Neural progenitor cell (in vitro differentiated cells): ENCODE measurements around the gene SRSF4. TPM values are rescaled to one million over a fixed set of nuclear protein-coding genes. Genes with fewer than 3 reads are reported as not detected.

Source experiments
- DNase-seq: peaks from one replicate; pipeline ENCODE4 v3.0.0-alpha.2; 2016; ENCODE audit warnings: low spot score
- H2AFZ ChIP-seq: fragments of 200-600 bp; sonication (generic); replicated peaks from 2 replicates; pipeline ENCODE4 v1.6.1; 2016; ENCODE audit warnings: antibody characterized with exemption
- H3F3A ChIP-seq: fragments of 200-600 bp; sonication (generic); 2 replicates; pipeline ENCODE4 v1.6.1; 2016; ENCODE audit warnings: antibody characterized with exemption, low read depth
- H3K27ac ChIP-seq: fragments of 200-600 bp; sonication (generic); 2 replicates; pipeline ENCODE4 v1.5.1; 2016; ENCODE audit warnings: mild to moderate bottlenecking
- H3K27me3 ChIP-seq: fragments of 200-600 bp; sonication (generic); 2 replicates; pipeline ENCODE4 v1.6.1; 2016; ENCODE audit warnings: mild to moderate bottlenecking, moderate library complexity
- H3K36me3 ChIP-seq: fragments of 200-600 bp; sonication (generic); 2 replicates; pipeline ENCODE4 v1.5.1; 2016
- H3K4me1 ChIP-seq: fragments of 200-600 bp; sonication (generic); 2 replicates; pipeline ENCODE4 v1.6.1; 2016; ENCODE audit warnings: mixed run types
- H3K4me2 ChIP-seq: fragments of 200-600 bp; sonication (generic); 2 replicates; pipeline ENCODE4 v1.6.1; 2016
- H3K4me3 ChIP-seq: fragments of 200-600 bp; sonication (generic); 2 replicates; pipeline ENCODE4 v1.5.1; 2016
- H3K79me2 ChIP-seq: fragments of 200-600 bp; sonication (generic); 2 replicates; pipeline ENCODE4 v1.6.1; 2016; ENCODE audit warnings: low read depth
- H3K9ac ChIP-seq: fragments of 200-600 bp; sonication (generic); 2 replicates; pipeline ENCODE4 v1.6.1; 2016
- H3K9me3 ChIP-seq: fragments of 200-600 bp; sonication (generic); 2 replicates; pipeline ENCODE4 v1.5.1; 2016; ENCODE audit warnings: low read depth
- H4K20me1 ChIP-seq: fragments of 200-600 bp; sonication (generic); 2 replicates; pipeline ENCODE4 v1.6.1; 2016; ENCODE audit warnings: low read depth
- H3K27ac Mint-ChIP-seq: 3 replicates; pipeline ENCODE4 v1.8.0; 2021; ENCODE audit warnings: mixed read lengths
- H3K27me3 Mint-ChIP-seq: 2 replicates; pipeline ENCODE4 v1.8.0; 2022; ENCODE audit warnings: low read depth, mild to moderate bottlenecking, inconsistent platforms, moderate library complexity, mixed read lengths; ENCODE audit not compliant: insufficient read depth
- H3K36me3 Mint-ChIP-seq: 3 replicates; pipeline ENCODE4 v1.8.0; 2021; ENCODE audit warnings: mixed read lengths
- H3K4me1 Mint-ChIP-seq: 3 replicates; pipeline ENCODE4 v1.8.0; 2021; ENCODE audit warnings: mixed read lengths
- H3K4me3 Mint-ChIP-seq: 3 replicates; pipeline ENCODE4 v1.8.0; 2021; ENCODE audit warnings: mild to moderate bottlenecking, moderate library complexity, mixed read lengths
- H3K9me3 Mint-ChIP-seq: 3 replicates; pipeline ENCODE4 v1.8.0; 2020; ENCODE audit warnings: mixed read lengths
- EZH2 ChIP-seq: fragments of 200-600 bp; sonication (generic); IDR thresholded peaks from 2 replicates; pipeline ENCODE4 v1.6.1; 2017; ENCODE audit warnings: antibody characterized with exemption, mild to moderate bottlenecking, moderate library complexity
- EZH2phosphoT487 ChIP-seq: fragments of 200-600 bp; sonication (generic); IDR thresholded peaks from 2 replicates; pipeline ENCODE4 v1.6.1; 2017; ENCODE audit warnings: antibody characterized with exemption
- total RNA-seq: library from RNA; depleted of rRNA; stranded (reverse); fragments of >200 nt; gene quantifications from 2 replicates; pipeline ENCODE4 v1.2.3, GENCODE V29; 2015; ENCODE audit warnings: low replicate concordance
- TF ChIP-seq, protein P1 (sequence below): fragments of 200-600 bp; sonication (generic); IDR thresholded peaks from 2 replicates; pipeline ENCODE4 v1.5.1; 2017; ENCODE audit warnings: antibody characterized with exemption, mild to moderate bottlenecking

Gene SRSF4
- total RNA-seq, 1 donor from 2014 or later: 73.2 TPM

GRCh38 chr1:29142714-29143113, 39.0 kb downstream of the SRSF4 start:
- Histone ChIP-seq H3F3A (peaks cover 7% of the 10 kb centered on the region), H3K9ac (no peak overlapping the region), H4K20me1 (no peaks in the 10 kb centered on the region), H3K4me1 (no peaks in the 10 kb centered on the region), H3K27me3 (no peaks in the 10 kb centered on the region), H2AFZ (no peak overlapping the region), H3K36me3 (no peaks in the 10 kb centered on the region), H3K4me2 (no peak overlapping the region), H3K9me3 (no peaks in the 10 kb centered on the region), H3K4me3 (no peak overlapping the region), H3K79me2 (no peaks in the 10 kb centered on the region), H3K27ac (no peak overlapping the region)
- Mint-ChIP-seq H3K36me3 (peaks cover 30% of the 10 kb centered on the region), H3K9me3 (no peaks in the 10 kb centered on the region), H3K27me3 (peaks cover 7% of the 10 kb centered on the region), H3K4me1 (no peaks in the 10 kb centered on the region), H3K27ac (no peak overlapping the region), H3K4me3 (no peak overlapping the region)
- DNase-seq: no peak
- TF ChIP-seq EZH2 (no peak), EZH2phosphoT487 (no peak)
- TF ChIP-seq, protein P1, sequence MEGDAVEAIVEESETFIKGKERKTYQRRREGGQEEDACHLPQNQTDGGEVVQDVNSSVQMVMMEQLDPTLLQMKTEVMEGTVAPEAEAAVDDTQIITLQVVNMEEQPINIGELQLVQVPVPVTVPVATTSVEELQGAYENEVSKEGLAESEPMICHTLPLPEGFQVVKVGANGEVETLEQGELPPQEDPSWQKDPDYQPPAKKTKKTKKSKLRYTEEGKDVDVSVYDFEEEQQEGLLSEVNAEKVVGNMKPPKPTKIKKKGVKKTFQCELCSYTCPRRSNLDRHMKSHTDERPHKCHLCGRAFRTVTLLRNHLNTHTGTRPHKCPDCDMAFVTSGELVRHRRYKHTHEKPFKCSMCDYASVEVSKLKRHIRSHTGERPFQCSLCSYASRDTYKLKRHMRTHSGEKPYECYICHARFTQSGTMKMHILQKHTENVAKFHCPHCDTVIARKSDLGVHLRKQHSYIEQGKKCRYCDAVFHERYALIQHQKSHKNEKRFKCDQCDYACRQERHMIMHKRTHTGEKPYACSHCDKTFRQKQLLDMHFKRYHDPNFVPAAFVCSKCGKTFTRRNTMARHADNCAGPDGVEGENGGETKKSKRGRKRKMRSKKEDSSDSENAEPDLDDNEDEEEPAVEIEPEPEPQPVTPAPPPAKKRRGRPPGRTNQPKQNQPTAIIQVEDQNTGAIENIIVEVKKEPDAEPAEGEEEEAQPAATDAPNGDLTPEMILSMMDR: no peak

DNA sequence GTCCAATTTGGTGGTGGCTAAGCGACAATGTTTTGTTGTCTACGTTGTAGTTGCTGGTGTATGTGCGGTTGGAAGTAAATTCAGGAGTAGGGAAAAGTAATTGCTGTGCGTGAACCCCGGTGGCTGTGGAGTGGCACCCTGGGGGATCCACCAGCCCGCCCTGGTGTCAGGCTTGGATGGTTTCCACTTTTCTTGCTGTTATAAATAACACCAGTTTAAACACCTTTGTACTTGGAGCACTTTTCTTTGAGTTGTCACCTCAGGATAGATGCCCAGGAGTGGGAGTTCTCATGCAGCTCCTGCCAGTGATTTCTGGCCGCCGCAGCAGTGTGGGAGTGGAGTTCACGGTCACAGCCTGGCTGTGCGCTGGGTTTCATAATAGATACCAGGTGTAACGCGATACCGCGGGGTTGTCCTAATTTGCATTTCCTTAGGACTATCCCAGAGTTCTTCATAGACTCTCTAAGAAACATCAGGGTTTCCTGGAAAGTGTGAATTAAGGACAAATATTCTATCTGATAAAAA, 45.2 kb downstream of the SRSF4 start:
- Histone ChIP-seq H3K4me2 (no peak overlapping the region), H3F3A (no peaks in the 10 kb centered on the region), H3K36me3 (no peaks in the 10 kb centered on the region), H4K20me1 (no peaks in the 10 kb centered on the region), H2AFZ (no peak overlapping the region), H3K79me2 (no peaks in the 10 kb centered on the region), H3K27me3 (no peaks in the 10 kb centered on the region), H3K4me3 (no peak overlapping the region), H3K9me3 (no peaks in the 10 kb centered on the region), H3K27ac (no peak overlapping the region), H3K4me1 (no peaks in the 10 kb centered on the region), H3K9ac (no peak overlapping the region)
- Mint-ChIP-seq H3K36me3 (no peaks in the 10 kb centered on the region), H3K4me1 (peaks cover 9% of the 10 kb centered on the region), H3K27ac (no peak overlapping the region), H3K4me3 (no peak overlapping the region), H3K27me3 (peaks cover 4% of the 10 kb centered on the region), H3K9me3 (no peaks in the 10 kb centered on the region)
- DNase-seq: no peak
- TF ChIP-seq EZH2phosphoT487 (no peak), EZH2 (no peak)
- TF ChIP-seq, protein P1: no peak

DNA sequence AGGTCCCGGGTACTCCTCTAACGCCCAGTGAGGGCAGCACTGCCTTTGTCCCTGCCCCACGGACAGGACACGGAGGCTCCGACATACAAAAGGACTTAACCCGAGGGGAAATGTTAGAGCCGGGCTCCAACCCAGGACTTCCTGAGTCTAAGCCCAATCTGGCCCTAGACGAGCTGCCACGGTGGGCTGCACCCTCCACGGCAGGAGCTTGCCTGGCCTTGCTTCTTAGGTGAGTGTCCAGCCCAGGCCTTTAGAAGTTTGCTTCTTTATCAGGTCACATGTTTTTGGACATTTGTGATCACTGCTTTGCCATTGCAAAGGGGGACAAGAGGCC, 47.0 kb downstream of the SRSF4 start:
- H3K36me3 ChIP-seq: no peaks in the 10 kb centered on the region
- no peak for TF ChIP-seq EZH2
- TF ChIP-seq, protein P1: no peak
- TF ChIP-seq EZH2phosphoT487: no peak
- DNase-seq: no peak
- H4K20me1 ChIP-seq: no peaks in the 10 kb centered on the region
- no peak overlapping the region for H3K27ac ChIP-seq
- Mint-ChIP-seq H3K4me1 (peaks cover 17% of the 10 kb centered on the region), H3K9me3 (no peaks in the 10 kb centered on the region), H3K36me3 (no peaks in the 10 kb centered on the region), H3K27ac (no peak overlapping the region), H3K27me3 (peaks cover 2% of the 10 kb centered on the region), H3K4me3 (no peak overlapping the region)
- H3K79me2 ChIP-seq: no peaks in the 10 kb centered on the region
- H3K9ac ChIP-seq: no peak overlapping the region
- no peaks in the 10 kb centered on the region for H3F3A ChIP-seq
- no peaks in the 10 kb centered on the region for H3K9me3 ChIP-seq
- H3K4me2 ChIP-seq: no peak overlapping the region
- H3K4me3 ChIP-seq: no peak overlapping the region
- H2AFZ ChIP-seq: no peak overlapping the region
- H3K27me3 ChIP-seq: no peaks in the 10 kb centered on the region
- no peaks in the 10 kb centered on the region for H3K4me1 ChIP-seq
